HUES6 (cell line): Measurements from ENCODE around the gene NOL3.

Experiments used
- H3K27ac ChIP-seq: 2 replicates; pipeline ENCODE4 v1.7.0; 2013; ENCODE audit warnings: low read depth, mild to moderate bottlenecking, low read length, inconsistent platforms
- H3K27me3 ChIP-seq: 2 replicates; pipeline ENCODE4 v1.6.1; 2013; ENCODE audit warnings: low read length; ENCODE audit not compliant: control insufficient read depth, insufficient read depth
- H3K36me3 ChIP-seq: 2 replicates; pipeline ENCODE4 v1.6.1; 2013; ENCODE audit warnings: low read length; ENCODE audit not compliant: control insufficient read depth, insufficient read depth
- H3K4me1 ChIP-seq: 2 replicates; pipeline ENCODE4 v1.6.1; 2013; ENCODE audit warnings: low read length; ENCODE audit not compliant: control insufficient read depth, insufficient read depth
- H3K4me3 ChIP-seq: 2 replicates; pipeline ENCODE4 v1.5.1; 2013; ENCODE audit warnings: low read depth, low read length
- H3K9ac ChIP-seq: one replicate; pipeline ENCODE4 v1.6.1; 2013; ENCODE audit warnings: mild to moderate bottlenecking, low read length
- H3K9me3 ChIP-seq: 2 replicates; pipeline ENCODE4 v1.6.1; 2013; ENCODE audit warnings: low read depth, low read length; ENCODE audit not compliant: control insufficient read depth, insufficient read depth

NOL3 gene

GRCh38 chr16:67210069-67210937 lies 40.0 kb downstream of the NOL3 start:
- Histone ChIP-seq H3K9me3 (no peaks in the 10 kb centered on the region), H3K9ac (no peak overlapping the region), H3K27me3 (peaks cover 6% of the 10 kb centered on the region; the same call in 1 of the 2 replicates), H3K27ac (no peak overlapping the region), H3K4me1 (peaks cover 13% of the 10 kb centered on the region), H3K36me3 (no peaks in the 10 kb centered on the region), H3K4me3 (no peak overlapping the region)

DNA sequence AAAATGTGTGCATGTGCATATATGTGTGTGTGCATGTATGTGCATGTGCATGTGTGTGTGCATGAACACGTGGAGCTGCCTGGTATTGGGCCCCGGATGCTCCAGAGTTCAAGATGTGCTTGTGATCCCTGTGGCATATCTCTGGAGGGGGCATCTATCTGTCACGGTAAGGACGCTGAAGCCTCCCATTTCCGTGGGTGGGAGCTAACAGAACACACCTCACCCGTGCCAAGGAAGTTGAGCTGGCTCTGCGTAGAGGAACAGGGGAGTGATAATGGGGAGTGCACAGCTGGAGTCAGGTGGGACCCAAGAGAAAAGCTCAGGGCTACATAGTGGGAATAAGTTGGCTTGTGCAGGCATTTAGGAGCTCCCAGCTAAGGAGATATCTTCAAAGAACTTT lies 41.3 kb downstream of the NOL3 start:
- no peak overlapping the region for H3K27ac ChIP-seq
- no peak overlapping the region for H3K9ac ChIP-seq
- H3K4me1 ChIP-seq = peaks cover 10% of the 10 kb centered on the region
- no peaks in the 10 kb centered on the region for H3K9me3 ChIP-seq
- no peak overlapping the region for H3K4me3 ChIP-seq
- H3K36me3 ChIP-seq = no peaks in the 10 kb centered on the region
- H3K27me3 ChIP-seq = peaks cover 14% of the 10 kb centered on the region; the same call in 1 of the 2 replicates

DNA sequence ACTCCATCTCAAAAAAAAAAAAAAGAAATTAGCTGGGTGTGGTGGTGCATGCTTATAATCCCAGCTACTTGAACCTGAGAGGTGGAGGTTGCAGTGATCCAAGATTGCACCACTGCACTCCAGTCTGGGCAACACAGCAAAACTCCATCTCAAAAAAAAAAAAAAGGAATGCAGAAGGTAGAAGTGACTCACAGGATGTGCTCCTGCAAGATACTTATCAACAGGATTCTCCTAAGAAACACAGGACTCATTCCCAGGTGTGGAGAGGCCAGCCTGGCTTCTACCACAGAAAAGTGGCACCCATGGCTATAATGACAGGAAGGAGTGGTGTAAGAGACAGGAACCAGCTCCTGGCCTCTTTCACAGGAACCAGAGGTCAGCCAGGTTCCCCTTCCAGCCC lies 42.4 kb downstream of the NOL3 start:
- Histone ChIP-seq H3K9me3 (no peaks in the 10 kb centered on the region), H3K36me3 (no peaks in the 10 kb centered on the region), H3K4me3 (no peak overlapping the region), H3K27me3 (peaks cover 17% of the 10 kb centered on the region; the same call in 1 of the 2 replicates), H3K9ac (no peak overlapping the region), H3K4me1 (no peaks in the 10 kb centered on the region; the same call in 1 of the 2 replicates), H3K27ac (no peak overlapping the region)

- Histone ChIP-seq H3K27me3 (peaks cover 17% of the 10 kb centered on the region; the same call in 1 of the 2 replicates), H3K4me3 (no peak overlapping the region), H3K9me3 (no peaks in the 10 kb centered on the region), H3K36me3 (no peaks in the 10 kb centered on the region), H3K27ac (no peak overlapping the region), H3K4me1 (no peaks in the 10 kb centered on the region; the same call in 1 of the 2 replicates), H3K9ac (no peak overlapping the region)
Observed at GRCh38 chr16:67213197-67214019, 43.1 kb downstream of the NOL3 start.

DNA sequence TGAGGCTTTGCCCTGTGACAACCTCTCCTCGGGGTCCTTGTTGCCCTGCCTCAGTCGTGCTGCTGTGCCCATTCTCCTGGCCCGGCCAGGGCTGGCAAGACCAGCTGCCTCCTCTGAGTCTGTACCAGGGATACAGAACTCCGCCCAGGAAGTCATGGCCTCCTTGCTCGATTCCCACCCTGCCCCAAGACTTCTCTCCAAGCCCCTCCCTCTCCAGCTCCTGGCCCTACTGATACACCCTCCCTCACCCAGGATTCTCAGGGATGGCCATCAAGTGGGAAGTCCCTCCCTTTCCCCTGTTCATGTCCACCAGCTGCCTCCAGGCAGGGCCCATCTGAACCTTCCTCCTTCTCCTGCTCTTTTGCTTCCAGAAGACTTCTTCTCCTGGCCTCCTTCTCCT lies 45.4 kb downstream of the NOL3 start:
- Histone ChIP-seq H3K27ac (no peak overlapping the region), H3K36me3 (no peaks in the 10 kb centered on the region), H3K9me3 (no peaks in the 10 kb centered on the region), H3K4me3 (no peak overlapping the region), H3K4me1 (no peaks in the 10 kb centered on the region; the same call in 1 of the 2 replicates), H3K27me3 (peaks cover 17% of the 10 kb centered on the region; the same call in 1 of the 2 replicates), H3K9ac (no peak overlapping the region)

- no peaks in the 10 kb centered on the region for H3K9me3 ChIP-seq
- no peaks in the 10 kb centered on the region; the same call in 1 of the 2 replicates for H3K4me1 ChIP-seq
- H3K4me3 ChIP-seq = no peak overlapping the region
- H3K27ac ChIP-seq = no peak overlapping the region
- H3K9ac ChIP-seq = no peak overlapping the region
- H3K27me3 ChIP-seq = peaks cover 17% of the 10 kb centered on the region; the same call in 1 of the 2 replicates
- H3K36me3 ChIP-seq = no peaks in the 10 kb centered on the region
Observed at GRCh38 chr16:67216612-67217490, 46.5 kb downstream of the NOL3 start.

- Histone ChIP-seq H3K4me1 (0 out of 2 replicates have a peak, but pooled peaks cover 2% of the 10 kb centered on the region), H3K9me3 (no peaks in the 10 kb centered on the region), H3K9ac (no peak overlapping the region), H3K4me3 (no peak overlapping the region), H3K36me3 (peaks cover 10% of the 10 kb centered on the region), H3K27me3 (no peaks in the 10 kb centered on the region), H3K27ac (no peak overlapping the region)
Observed at GRCh38 chr16:67223992-67224391, 53.7 kb downstream of the NOL3 start.
